Stimulated activated CD4-positive, alpha-beta T cell treated with anti-CD3 and anti-CD28 coated beads, Interleukin-15, amount 100 ng/mL, for 1 hour (primary cell): ENCODE data around the gene THBS4.
A peak's percentile ranks its signal among the peaks of the same experiment; 100 is the strongest.
"Not testable (repeated sequence)": the region's sequence is repeated elsewhere in the genome, so short reads cannot be mapped to it uniquely, and the experiment has no call there.

Source experiments
- DNase-seq, 2 donors: peaks; one replicate each; pipeline ENCODE4 v3.0.0-alpha.2; 2020; ENCODE audit warnings: low read depth in 1 of 2, low spot score in 1 of 2

Gene THBS4

DNA sequence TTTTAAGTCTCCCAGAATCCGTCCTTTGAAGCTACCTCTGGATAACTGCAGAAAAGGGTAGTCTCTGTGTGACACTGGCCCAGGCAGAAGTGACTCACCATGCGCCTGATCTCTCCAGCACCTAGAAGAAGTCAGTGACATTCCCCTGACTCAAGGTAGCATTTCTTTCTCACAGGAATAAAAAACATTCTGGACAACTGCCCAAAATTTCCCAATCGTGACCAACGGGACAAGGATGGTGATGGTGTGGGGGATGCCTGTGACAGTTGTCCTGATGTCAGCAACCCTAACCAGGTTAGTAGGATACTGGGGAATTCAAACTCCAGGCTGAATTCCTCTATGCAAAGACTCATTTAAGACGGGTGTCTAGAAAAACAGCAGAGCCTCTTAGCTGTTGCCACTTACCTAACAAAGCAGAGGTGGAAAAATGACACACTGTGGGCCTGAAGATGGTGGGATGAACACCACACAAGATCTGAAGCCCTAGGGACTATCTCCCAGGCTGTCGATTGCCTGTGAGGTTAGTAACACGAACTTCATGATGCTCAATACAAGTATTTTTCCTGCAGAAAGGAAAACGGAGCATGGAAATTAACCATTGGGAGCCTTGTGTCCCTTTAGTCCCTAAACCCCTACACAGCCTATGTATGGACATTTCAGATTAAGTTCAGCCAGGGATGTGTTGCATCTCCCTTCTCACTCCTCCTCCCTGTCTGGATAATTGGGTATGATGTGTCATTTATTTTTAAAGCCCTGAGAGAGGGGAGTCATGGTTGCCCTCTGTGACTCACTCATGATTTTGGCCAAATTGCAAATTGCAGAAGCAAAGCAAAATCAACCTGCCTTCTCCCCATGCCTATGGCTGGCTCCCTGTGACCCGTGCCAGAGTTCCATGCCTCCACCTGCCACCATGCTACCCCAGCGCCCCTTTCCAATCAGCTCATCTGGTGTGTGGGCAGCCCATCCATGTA is 37.2 kb downstream of the THBS4 start:
- no peak for DNase-seq

DNA sequence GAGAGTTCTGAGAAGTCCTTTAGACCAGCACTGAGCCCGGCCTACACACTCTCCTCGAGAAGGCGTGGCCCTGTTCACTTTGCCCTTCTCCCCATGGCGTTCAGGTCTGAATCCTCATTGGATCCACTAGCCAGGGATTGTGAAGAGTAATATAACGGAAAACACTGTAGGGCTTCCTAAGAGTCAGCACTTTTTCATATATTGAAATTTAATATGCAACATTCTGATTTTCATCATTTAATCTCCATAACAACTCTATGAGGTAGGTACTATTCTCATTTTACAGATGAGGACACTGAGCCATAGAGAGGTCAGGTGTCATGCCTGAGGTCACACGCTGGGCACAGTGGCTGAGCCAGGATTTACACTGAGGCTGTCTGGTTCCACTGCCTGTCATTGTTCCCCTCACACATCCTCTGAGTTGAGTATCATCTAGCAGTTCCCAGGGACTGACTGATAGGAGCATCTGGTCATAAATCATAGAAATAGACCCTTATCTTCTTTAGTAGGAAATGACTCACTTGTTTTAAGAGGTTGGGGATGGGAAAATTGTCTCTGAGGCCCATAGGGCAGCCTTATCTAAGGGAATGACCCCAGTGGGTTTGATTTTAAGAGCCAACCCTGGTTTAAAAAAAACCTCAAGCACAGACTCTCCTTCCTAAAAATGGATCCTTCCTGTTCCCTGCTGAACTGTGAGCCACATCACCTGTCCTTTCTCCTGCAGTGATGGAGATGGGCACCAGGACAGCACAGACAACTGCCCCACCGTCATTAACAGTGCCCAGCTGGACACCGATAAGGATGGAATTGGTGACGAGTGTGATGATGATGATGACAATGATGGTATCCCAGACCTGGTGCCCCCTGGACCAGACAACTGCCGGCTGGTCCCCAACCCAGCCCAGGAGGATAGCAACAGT is 41.2 kb downstream of the THBS4 start:
- DNase-seq, result no peak

GRCh38 chr5:80077051-80077714 is 42.0 kb downstream of the THBS4 start:
- DNase-seq, result no peak

DNA sequence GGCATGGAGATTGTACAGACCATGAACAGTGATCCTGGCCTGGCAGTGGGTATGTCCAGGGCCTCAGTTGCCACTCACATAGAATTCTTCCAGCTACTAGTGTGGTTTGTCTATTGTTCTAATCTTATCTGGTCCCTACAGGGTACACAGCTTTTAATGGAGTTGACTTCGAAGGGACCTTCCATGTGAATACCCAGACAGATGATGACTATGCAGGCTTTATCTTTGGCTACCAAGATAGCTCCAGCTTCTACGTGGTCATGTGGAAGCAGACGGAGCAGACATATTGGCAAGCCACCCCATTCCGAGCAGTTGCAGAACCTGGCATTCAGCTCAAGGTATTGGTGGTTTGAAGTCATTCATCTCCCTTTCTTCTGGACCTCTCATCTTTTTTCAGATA is 43.8 kb downstream of the THBS4 start:
- no peak for DNase-seq

DNA sequence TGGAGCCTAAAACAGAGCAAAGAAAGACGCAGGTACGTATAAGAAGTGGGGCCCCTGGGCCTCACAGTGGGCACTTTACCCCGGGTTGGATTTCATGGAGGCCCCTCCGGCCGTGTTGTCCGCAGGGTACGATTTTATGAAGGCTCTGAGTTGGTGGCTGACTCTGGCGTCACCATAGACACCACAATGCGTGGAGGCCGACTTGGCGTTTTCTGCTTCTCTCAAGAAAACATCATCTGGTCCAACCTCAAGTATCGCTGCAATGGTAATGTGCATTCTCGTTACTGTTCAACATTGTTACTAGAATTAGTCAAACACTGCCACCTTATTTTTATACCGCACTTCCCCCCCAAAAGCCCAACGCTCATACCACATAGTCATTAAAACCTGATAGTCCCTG is 47.1 kb downstream of the THBS4 start:
- DNase-seq, result no peak

GRCh38 chr5:80082731-80083100 is 47.6 kb downstream of the THBS4 start:
- DNase-seq, result peak in 1 of 2 donors; percentile 52

DNA sequence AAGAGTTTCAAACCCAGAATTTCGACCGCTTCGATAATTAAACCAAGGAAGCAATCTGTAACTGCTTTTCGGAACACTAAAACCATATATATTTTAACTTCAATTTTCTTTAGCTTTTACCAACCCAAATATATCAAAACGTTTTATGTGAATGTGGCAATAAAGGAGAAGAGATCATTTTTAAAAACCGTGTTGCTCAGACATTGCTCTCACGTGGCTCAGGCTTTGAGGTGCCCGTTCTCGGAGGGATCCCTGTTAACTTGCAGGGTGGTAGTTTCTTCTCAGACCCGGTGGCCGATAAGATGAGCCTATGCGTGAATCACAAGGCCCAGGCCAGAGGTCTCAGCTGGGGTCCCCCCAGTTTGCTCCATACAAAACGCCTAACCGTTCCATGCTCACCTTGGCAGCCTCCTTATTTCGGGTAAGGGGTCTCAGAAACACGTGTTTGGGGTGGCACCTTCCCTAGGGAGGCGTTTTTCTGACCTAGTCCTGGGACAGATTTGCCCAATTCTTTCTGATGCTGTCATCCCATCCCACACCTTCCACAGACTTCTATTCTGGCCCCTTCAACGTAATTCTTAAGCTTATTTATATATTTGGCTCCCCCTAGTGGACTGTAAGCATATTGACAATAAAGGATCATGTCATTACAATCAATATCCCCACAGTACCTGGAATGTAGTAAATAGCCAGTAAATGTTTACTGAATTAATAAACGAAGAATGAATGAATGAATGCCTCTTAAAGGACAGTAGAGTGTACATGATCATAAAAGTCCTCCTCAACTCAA is 48.1 kb downstream of the THBS4 start:
- DNase-seq, result no peak

- DNase-seq, result no peak
These were observed 55.7 kb downstream of the THBS4 start for GRCh38 chr5:80090884-80091166.

- not testable (repeated sequence) for DNase-seq
These were observed 56.6 kb downstream of the THBS4 start for GRCh38 chr5:80091792-80092192.

DNA sequence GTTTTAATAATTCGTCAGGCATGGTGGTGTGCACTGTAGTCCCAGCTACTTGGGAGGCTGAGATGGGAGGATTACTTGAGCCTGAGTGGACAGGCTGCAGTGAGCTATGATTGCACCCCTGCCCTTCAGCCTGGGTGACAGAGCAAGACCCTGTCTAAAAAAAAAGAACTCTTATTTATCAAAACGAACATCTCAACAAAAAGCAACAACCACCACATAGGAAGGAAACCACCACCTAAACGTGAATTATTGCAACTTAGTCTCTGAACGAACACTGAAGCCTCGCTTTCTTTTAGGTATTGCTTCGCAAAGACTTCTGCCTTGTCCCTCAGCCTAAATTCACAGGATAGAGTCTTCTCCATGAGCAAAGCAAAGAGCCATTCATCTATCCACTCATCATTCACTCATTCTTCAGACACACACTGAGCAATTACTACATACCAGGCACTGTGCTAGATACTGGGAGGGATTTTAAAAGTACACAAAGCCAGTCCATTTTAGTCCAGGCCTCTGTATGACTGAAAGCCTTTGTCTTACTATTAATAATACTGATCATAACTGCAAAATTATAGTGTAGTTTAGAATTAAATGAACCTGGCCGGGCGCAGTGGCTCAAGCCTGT is 57.4 kb downstream of the THBS4 start:
- DNase-seq, result no peak

DNA sequence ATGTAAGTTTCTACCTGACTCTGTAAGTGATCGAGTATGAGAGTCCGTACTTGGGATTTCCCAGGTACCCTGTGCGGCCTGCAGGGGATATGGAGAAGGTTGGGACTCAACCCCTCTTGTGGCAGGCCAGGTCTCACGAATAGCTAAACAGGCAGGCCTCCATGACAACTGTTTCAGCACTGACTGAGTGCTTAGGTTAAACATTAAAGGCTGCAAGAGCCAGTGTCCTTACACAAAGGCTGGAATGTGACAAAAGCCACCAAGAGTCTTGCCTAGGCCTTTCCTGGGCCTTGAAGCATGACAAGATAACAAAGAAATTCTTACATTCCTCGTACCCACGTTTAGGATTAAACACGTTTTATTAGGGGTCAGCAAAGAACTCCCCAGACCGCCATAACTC is 58.6 kb downstream of the THBS4 start:
- no peak for DNase-seq

- DNase-seq, result no peak
These were observed 59.1 kb downstream of the THBS4 start for GRCh38 chr5:80094236-80094738.

DNA sequence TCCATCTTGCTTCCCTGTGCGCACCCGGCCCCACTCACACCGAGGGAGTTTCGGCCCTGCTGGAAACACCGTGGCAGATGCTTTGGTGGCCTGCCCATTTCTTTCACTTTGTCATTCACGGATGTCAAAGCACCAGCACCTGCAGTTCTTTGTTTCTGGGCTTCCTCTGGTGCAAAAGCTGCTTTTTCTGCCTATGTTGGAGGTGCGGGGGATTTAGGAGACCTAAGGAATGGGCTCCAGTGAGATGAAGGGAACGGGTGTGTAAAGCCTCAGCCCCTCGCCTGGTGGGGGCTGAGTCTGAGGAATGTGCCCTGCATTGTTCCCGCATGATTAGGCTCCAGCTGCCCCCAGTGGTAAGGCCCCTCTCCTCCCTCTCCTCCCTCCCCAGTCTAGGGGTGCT is 62.3 kb downstream of the THBS4 start:
- DNase-seq, result no peak

- DNase-seq, result no peak
These were observed 66.8 kb downstream of the THBS4 start for GRCh38 chr5:80101993-80102392.

DNA sequence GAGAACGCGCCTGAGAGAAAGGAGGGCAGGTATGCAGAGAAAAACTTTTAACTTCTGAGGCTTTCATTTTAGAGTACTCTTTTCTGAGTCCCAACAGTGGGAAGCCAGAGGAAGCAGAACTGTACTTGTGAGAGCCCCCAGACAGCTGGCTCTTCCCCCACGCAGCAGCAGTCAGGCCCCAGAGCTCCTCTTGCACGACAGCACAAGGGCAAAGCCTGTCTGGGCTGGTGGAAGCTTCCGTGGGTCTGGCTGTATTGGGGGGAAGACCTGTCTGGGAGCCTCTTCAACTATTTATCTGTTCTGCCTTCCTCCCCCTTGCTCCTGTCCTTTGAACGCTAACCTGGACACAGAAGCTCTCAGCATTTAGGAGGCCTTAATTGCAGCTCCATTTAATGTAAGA is 68.2 kb downstream of the THBS4 start:
- no peak for DNase-seq

GRCh38 chr5:80105698-80106439 is 70.7 kb downstream of the THBS4 start:
- DNase-seq, result no peak

DNA sequence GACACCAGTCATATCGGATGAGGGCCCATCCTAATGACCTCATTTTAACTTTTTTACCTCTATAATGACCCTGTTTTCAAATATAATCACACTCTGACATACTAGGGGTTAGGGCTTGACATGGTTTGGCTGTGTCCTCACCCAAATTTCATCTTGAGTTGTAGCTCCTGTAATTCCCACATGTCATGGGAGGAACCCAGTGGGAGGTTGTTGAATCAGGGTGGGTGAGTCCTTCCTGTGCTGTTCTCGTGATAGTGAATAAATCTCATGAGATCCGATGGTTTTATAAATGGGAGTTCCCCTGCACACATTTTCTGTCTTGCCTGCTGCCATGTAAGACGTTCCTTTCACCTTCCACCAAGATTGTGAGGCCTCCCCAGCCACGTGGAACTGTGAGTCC is 71.8 kb downstream of the THBS4 start:
- DNase-seq, result no peak

GRCh38 chr5:80109646-80110478 is 74.7 kb downstream of the THBS4 start:
- no peak for DNase-seq
